Stimulated activated CD8-positive, alpha-beta memory T cell treated with anti-CD3 and anti-CD28 coated beads, Interleukin-12 subunit alpha, Interleukin-12 subunit beta, amount 100 ng/mL, for 1 hour (primary cell): Measurements from ENCODE around the gene NYNRIN.

Source experiments
- DNase-seq: peaks from one replicate; pipeline ENCODE4 v3.0.0-alpha.2; 2020; ENCODE audit warnings: low read depth

The NYNRIN gene

DNA sequence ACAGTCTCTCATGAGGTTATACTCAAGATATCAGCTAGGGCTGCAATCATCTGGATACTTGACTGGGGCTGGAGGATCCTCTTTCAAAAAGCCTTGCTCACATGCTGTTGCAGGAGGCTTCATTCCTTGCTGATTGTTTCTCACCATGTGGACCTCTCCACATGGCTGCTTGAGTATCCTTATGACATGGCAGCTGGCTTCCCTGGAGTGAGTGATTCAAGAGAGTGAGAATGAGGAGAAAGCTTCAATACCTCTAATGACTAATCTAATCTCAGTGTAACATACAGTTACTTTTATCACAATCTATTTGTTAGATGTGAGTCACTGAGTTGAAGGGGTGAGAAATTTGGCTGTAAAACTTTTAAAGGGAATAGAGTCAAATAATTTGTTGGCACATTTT lies 58.2 kb downstream of the NYNRIN start:
- DNase-seq, result no peak

DNA sequence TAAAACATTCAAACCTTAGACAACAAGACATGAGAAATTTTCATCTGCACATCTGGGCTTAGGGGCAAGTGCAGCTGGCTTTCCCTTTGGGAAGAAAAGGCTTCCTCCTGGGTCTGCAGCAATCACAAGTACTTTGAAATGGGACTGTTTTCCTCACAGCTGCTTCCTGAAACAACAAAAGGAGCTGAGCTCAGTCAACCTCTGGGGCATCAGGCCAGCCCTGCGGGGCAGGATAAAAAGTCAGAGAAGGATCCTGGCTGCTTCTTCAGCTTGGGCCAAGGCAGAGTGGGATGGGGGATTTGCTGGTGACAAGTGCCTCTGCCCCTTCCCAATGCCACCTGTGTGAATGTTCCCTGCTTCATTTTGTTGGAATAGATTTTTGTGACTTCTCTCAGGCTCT lies 59.9 kb downstream of the NYNRIN start:
- DNase-seq, result no peak

DNA sequence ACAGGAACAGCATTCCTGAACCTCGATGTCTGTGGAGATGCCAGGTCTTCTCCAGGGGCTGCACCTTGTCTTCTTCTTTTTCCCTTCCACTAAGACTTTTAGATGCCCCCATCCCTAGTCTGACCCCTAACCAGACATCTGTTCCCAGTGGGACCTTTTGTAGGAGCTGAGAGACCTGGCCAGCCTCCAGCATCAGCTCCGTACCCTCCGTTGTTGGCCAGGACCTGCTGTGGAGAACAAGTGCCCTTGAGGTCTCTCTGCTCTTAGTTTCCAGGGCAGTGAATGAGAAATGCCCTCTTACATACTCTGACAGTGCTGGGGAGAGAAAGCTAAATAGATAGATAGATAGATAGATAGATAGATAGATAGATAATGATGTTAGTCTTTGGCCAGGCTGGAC lies 60.5 kb downstream of the NYNRIN start:
- DNase-seq, result no peak

DNA sequence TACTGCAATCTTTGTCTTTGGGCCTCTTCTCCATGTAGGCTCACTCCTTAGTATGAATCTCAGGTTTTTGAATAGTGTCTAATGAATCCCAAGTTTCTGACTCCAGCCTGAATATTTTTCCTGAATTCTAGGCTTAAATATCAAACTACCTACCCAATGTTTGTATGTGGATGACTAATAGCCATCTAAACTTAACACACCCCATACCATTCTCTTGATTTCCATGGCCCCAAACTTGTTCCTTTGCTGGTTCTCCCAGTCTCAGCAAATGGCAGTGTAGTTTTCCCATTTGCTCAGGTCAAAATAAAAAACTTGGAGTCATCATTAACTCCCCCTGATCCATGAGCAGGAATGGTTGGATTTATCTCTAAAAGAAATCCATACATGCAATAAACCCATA lies 62.5 kb downstream of the NYNRIN start:
- DNase-seq, result no peak

DNA sequence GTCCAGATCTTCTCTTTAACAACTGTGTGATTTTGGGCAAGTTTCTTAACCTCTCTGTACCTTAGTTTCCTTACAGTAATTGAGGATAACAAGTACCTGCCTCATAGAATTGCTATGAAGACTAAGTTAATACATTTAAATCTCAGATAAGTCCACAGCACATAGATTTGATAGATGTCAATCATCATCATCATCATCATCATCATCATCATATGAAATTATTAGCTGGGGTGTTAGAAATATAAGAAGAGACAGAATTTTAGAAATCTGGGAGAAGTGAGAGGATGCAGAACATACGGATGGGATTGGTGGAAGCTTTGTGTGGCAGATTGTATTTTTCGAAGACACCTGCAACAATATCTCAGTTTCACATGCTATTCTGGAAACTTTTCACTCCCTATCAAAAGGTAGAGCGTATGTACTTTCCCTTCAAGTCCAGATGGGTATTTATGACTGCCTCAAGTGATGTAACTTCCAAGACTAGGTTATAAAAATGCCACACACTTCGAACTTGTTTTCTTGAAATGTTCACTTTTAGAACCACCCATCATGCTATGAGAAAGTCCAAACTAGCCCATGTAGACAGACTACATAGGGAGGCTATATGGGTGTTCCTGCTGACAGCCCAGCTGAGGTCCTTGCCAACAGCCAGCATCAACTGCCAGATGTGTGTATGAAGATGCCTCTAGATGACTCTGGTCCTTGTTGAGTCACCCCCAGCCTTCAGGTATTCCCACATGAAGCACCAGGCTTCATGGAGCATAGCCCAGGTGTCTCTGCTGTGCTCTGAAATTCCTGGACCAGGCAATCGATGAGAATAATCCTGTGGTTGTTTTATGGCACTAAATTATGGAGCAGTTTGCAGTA lies 64.4 kb downstream of the NYNRIN start:
- DNase-seq, result no peak

DNA sequence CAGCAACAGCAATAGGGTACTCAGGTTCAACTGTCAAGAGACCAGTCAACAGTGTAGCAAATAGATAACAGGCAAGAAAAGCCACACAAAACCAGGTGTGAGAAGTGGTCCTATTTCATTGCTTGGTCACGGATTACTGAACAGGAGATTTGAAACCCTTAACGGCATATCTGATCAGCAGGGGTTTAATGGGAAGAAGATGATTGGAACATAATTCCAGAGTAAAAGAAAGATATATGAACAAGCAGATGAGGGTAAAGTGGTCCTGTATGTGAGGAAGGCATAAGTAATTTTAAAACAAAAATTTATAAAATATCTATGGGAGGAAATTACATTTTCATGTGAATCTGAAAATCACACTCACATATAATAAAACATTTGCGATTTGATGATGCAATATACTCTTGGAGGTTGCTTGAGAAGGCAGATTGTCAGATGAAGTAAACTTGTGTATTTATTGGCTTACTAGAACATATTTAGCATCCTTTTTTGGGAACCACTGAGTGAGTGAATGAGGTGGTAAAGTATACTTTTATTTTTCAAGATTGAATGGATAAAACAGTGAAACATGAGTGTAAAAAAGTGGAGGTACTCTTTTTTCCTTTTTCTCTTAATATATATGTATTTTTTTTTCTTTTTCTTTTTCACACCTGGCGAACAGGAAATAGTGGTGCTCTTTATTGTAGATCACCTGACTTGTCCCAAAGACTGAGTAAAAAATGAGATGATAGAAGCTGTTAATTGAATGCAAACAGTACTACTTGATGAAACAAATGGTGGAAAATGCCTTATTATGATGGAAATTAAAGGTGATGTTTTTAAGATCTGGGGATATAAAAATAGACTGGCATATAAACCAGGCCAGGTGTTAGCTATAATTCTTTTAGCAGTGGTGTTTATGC lies 65.3 kb downstream of the NYNRIN start:
- DNase-seq, result no peak

DNA sequence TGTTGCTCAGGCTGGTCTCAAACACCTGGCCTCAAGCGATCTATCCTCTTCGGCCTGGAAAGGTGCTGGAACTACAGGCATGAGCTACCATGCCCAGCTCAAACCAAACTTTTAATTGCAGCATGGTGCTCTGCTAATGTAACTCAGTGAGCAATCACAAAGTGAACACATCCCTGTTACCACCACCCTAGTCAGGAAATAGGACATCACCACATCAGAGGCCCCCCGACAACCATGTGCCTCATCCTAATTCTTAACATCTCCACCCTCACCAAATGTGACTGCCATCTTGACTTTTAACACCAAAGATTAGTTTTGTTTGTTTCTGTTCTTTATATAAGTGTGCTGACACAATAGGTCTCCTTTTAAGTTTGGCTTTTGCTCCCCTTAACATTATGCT lies 66.6 kb downstream of the NYNRIN start:
- no peak for DNase-seq

DNA sequence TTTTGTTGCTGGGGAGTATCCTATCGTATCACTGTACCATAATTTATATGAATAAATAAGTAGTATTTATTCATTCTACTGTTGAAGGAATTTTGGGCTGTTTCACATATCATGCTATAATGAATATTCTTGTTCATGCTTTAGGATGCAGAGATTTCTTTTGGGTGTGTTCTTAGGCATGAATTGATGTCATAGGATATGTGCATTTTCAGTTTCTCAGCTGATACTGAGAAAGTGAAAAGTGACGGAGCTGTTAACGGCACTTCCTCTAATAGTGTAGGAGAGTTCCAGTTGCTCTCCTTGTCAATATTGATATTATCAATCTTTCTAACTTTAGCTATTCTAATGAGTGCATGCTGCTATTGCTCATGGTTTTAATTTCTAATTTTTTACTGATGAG lies 67.0 kb downstream of the NYNRIN start:
- DNase-seq, result no peak
